ENCODE results near the gene INTS11. TPM values are rescaled to one million over a fixed set of nuclear protein-coding genes. Genes with fewer than 3 reads are reported as not detected.

INTS11 gene
- polyA plus RNA-seq, 4 donors: 93.1 to 177 (median 108) TPM

- no peak for DNase-seq (ENCODE audit: low read depth in 4 of 4, low spot score in 3 of 4)
These were observed 20.9 kb upstream of the INTS11 start for GRCh38 chr1:1345384-1345783.

- no peak for DNase-seq (ENCODE audit: low read depth in 4 of 4, low spot score in 3 of 4)
These were observed 20.3 kb upstream of the INTS11 start for GRCh38 chr1:1344655-1345361.

GRCh38 chr1:1343811-1344421, 19.5 kb upstream of the INTS11 start:
- no peak for DNase-seq (ENCODE audit: low read depth in 4 of 4, low spot score in 3 of 4)

- no peak for DNase-seq (ENCODE audit: low read depth in 4 of 4, low spot score in 3 of 4)
These were observed 18.2 kb upstream of the INTS11 start for GRCh38 chr1:1342584-1343115.

GRCh38 chr1:1342061-1342562, 17.7 kb upstream of the INTS11 start:
- no peak for DNase-seq (ENCODE audit: low read depth in 4 of 4, low spot score in 3 of 4)

GRCh38 chr1:1341549-1342021, 17.1 kb upstream of the INTS11 start:
- DNase-seq (ENCODE audit: low read depth in 4 of 4, low spot score in 3 of 4): no peak

- DNase-seq (ENCODE audit: low read depth in 4 of 4, low spot score in 3 of 4): no peak
These were observed 16.5 kb upstream of the INTS11 start for GRCh38 chr1:1340791-1341548.

- DNase-seq (ENCODE audit: low read depth in 4 of 4, low spot score in 3 of 4): no peak
These were observed 15.7 kb upstream of the INTS11 start for GRCh38 chr1:1340185-1340584.

- no peak for DNase-seq (ENCODE audit: low read depth in 4 of 4, low spot score in 3 of 4)
These were observed 13.8 kb upstream of the INTS11 start for GRCh38 chr1:1338278-1338677.

- no peak for DNase-seq (ENCODE audit: low read depth in 4 of 4, low spot score in 3 of 4)
These were observed 13.3 kb upstream of the INTS11 start for GRCh38 chr1:1337793-1338147.

GRCh38 chr1:1336931-1337792, 12.7 kb upstream of the INTS11 start:
- no peak for DNase-seq (ENCODE audit: low read depth in 4 of 4, low spot score in 3 of 4)

- no peak for DNase-seq (ENCODE audit: low read depth in 4 of 4, low spot score in 3 of 4)
These were observed 12.0 kb upstream of the INTS11 start for GRCh38 chr1:1336446-1336845.

GRCh38 chr1:1335792-1336248, 11.4 kb upstream of the INTS11 start:
- DNase-seq (ENCODE audit: low read depth in 4 of 4, low spot score in 3 of 4): no peak

- DNase-seq (ENCODE audit: low read depth in 4 of 4, low spot score in 3 of 4): no peak
These were observed 10.8 kb upstream of the INTS11 start for GRCh38 chr1:1335283-1335682.

- DNase-seq (ENCODE audit: low read depth in 4 of 4, low spot score in 3 of 4): no peak
These were observed 10.4 kb upstream of the INTS11 start for GRCh38 chr1:1334835-1335234.

GRCh38 chr1:1333551-1334241, 9.2 kb upstream of the INTS11 start:
- DNase-seq (ENCODE audit: low read depth in 4 of 4, low spot score in 3 of 4): no peak

GRCh38 chr1:1332774-1333480, 8.5 kb upstream of the INTS11 start:
- no peak for DNase-seq (ENCODE audit: low read depth in 4 of 4, low spot score in 3 of 4)

GRCh38 chr1:1332031-1332755, 7.7 kb upstream of the INTS11 start:
- no peak for DNase-seq (ENCODE audit: low read depth in 4 of 4, low spot score in 3 of 4)

Measured in left renal pelvis (tissue), 4 donors.